ENCODE results near the gene ADCYAP1R1.

The ADCYAP1R1 gene

DNA sequence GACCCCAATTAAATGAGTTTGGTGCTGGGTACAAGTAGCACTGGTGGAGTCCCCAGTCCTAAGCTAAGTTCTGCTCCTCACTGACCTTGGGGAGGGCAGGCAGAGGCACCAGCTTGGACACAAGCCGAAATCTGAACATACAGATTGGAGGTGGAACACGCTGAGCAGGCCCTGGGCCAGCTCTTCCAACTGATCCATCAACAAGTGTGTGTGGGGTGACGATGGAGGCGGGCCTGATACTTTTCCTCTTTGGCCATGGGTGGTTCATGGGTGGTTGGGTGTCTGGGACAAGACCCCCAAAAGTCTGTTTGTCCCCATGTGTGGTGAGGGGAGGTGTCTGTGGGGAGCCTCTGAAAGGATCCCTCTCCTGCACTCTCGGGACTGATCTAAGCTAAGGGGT is 1.9 kb downstream of the ADCYAP1R1 start:
- Mint-ChIP-seq H3K27me3 (peaks cover 30% of the 10 kb centered on the region), H3K9me3 (no peaks in the 10 kb centered on the region), H3K36me3 (ENCODE audit: low read depth) (no peaks in the 10 kb centered on the region), H3K27ac (no peak overlapping the region), H3K4me3 (no peak overlapping the region), H3K4me1 (ENCODE audit: low read depth) (no peaks in the 10 kb centered on the region)

DNA sequence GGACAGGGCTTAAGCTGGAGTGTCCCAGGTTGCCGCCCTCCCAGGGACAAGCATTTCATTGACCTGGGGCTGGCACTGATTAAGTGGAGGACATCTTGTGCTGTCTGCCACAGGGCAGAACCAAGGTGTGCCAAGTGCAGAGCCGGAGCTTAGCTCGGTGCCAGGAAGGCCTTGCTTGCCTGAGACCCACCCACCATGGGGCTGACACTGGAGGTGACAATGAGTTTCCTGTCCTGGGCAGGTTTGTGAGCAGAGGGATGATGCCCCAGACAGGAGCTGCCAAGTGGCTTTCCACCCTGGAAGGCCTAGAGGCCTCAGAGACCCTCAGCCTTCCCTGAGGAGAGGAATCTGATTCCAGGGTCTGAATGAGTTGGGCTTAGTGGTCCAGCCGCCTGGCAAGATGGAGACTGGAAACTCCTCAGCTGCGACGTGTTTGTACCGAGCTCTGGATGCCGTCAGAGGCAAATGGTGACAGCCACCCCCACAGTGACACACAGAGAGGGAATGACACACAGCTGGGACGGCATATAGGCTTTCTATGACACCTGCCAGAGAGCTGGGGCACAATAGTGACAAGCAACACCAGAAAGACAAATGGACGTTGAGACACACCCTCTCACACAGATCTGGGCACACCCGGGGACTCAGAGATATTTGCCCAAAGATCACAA is 2.6 kb downstream of the ADCYAP1R1 start:
- H3K27me3 Mint-ChIP-seq = peaks cover 26% of the 10 kb centered on the region

DNA sequence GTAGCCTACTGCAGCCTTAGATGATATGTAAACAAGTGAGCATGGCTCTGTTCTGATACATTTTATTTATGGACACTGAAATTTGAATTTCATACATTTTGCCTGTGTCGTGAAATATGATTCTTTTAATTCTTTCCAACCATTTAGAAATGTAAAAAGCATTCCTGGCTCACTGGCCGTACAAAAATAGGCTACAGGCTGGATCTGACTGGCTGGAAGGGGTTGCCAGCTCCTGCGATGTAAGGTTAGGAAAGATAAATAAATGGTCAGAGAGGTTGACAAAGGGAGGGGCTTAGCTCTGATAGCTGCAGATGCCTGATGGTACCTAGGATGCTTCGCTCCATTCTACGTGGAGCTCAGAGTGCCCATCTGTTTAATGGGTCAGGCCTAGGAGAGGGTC is 3.4 kb downstream of the ADCYAP1R1 start:
- no peaks in the 10 kb centered on the region for H3K9me3 Mint-ChIP-seq
- no peaks in the 10 kb centered on the region for H3K4me1 Mint-ChIP-seq (ENCODE audit: low read depth)
- H3K4me3 Mint-ChIP-seq = no peak overlapping the region
- no peaks in the 10 kb centered on the region for H3K36me3 Mint-ChIP-seq (ENCODE audit: low read depth)
- H3K27me3 Mint-ChIP-seq = peaks cover 23% of the 10 kb centered on the region
- no peak overlapping the region for H3K27ac Mint-ChIP-seq

More for the DNA sequence above, 2.6 kb downstream of the ADCYAP1R1 start:
- no peak overlapping the region for H3K27ac Mint-ChIP-seq
- no peaks in the 10 kb centered on the region for H3K9me3 Mint-ChIP-seq
- H3K4me3 Mint-ChIP-seq = no peak overlapping the region
- no peaks in the 10 kb centered on the region for H3K4me1 Mint-ChIP-seq (ENCODE audit: low read depth)
- no peaks in the 10 kb centered on the region for H3K36me3 Mint-ChIP-seq (ENCODE audit: low read depth)

DNA sequence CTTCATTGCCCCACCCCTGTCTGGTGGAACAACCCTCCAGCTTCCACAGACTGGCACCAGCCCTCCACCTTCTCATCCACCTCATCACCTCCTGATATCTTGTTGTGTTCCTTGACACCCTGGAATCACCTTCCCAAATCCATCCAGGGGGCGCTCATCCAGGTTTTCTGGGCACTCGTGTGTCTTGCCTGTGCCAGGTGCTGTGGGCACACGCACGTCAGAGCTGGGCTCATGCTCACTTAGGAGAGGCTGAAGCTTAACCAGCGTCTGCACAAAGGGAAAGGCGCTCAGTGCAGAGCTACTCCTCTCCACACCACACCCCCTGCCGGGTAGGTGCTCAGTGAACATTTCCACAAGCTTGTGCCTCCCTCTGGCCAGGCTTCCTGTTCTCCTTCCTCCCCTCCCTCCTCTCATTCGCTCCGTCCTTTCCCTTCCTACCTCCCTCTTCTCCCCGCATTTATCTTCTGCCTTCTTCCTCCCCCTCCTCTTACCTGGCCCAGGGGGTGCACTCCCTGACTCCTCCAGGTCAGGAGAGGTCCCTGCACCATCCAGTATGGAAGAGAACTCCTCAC is 4.8 kb downstream of the ADCYAP1R1 start:
- Mint-ChIP-seq H3K4me3 (no peak overlapping the region), H3K9me3 (no peaks in the 10 kb centered on the region), H3K36me3 (ENCODE audit: low read depth) (no peaks in the 10 kb centered on the region), H3K4me1 (ENCODE audit: low read depth) (no peaks in the 10 kb centered on the region), H3K27ac (no peak overlapping the region), H3K27me3 (peaks cover 9% of the 10 kb centered on the region)

DNA sequence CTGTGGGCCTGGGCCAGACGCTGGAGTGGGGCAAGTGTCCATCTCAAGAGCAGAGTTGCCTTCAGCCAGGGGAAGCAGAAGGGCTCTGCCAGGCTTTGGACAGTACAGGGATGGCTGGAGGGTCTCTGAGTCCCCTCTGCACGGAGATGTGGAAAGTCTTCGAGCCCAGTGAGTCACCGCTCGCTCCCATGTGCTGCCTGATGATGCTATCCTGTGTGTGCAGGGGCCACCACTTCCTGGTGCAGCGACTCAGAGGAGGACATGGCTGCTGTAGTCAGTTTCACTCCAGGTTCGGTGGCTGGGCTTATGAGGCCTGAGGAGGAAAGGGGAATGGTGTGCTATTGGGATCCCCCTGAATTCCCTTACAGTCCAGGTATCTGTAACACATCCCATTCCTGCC is 6.0 kb downstream of the ADCYAP1R1 start:
- no peaks in the 10 kb centered on the region for H3K36me3 Mint-ChIP-seq (ENCODE audit: low read depth)

DNA sequence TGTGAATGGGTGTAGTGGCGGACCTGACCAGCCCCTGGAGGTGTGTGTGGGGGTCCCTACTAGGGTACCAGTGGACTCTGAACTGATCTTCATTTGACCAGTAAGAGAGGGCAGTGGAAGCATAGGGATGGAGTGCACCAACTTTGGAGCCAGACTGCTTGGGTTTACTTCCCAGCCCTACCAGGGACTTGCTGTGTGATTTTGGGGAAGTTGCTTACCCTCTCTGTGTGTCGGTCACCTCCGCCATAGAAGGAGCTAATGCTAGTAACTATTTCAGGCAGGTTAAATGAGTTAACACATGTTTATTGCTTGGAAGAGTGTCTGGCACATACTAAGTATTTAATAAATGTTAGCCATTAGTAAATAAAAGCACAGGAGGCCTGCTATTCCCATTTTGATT is 6.6 kb downstream of the ADCYAP1R1 start:
- no peaks in the 10 kb centered on the region for H3K9me3 Mint-ChIP-seq
- H3K27me3 Mint-ChIP-seq = peaks cover 5% of the 10 kb centered on the region
- H3K36me3 Mint-ChIP-seq (ENCODE audit: low read depth) = no peaks in the 10 kb centered on the region
- H3K4me1 Mint-ChIP-seq (ENCODE audit: low read depth) = no peaks in the 10 kb centered on the region
- H3K27ac Mint-ChIP-seq = no peak overlapping the region
- no peak overlapping the region for H3K4me3 Mint-ChIP-seq

More for the DNA sequence above, 6.0 kb downstream of the ADCYAP1R1 start:
- H3K4me1 Mint-ChIP-seq (ENCODE audit: low read depth) = no peaks in the 10 kb centered on the region
- no peak overlapping the region for H3K27ac Mint-ChIP-seq
- H3K27me3 Mint-ChIP-seq = peaks cover 8% of the 10 kb centered on the region
- no peaks in the 10 kb centered on the region for H3K9me3 Mint-ChIP-seq
- no peak overlapping the region for H3K4me3 Mint-ChIP-seq

DNA sequence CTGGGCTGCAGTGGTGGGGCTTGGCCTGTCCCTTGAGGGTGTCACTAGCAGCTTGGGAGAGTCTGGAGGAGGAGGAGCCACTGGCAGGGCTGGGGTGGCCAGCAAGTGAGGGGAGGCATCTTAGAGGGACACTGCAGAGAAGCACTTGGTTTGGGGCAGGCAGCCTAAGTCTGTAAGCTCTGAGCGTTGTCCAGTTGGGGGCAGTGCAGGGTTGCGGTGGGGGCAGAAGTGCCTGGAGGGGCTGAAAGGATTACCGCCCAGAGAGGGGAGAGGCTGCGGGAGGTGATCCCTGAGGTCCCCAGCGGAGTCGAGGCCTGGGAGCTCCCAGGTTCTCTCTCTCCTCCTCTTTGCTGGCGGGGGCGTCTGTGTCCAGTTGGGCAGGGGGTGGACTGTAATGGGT is 7.4 kb downstream of the ADCYAP1R1 start:
- Mint-ChIP-seq H3K4me1 (ENCODE audit: low read depth) (no peaks in the 10 kb centered on the region), H3K4me3 (no peak overlapping the region), H3K9me3 (no peaks in the 10 kb centered on the region), H3K27me3 (no peaks in the 10 kb centered on the region), H3K27ac (no peak overlapping the region), H3K36me3 (ENCODE audit: low read depth) (no peaks in the 10 kb centered on the region)

DNA sequence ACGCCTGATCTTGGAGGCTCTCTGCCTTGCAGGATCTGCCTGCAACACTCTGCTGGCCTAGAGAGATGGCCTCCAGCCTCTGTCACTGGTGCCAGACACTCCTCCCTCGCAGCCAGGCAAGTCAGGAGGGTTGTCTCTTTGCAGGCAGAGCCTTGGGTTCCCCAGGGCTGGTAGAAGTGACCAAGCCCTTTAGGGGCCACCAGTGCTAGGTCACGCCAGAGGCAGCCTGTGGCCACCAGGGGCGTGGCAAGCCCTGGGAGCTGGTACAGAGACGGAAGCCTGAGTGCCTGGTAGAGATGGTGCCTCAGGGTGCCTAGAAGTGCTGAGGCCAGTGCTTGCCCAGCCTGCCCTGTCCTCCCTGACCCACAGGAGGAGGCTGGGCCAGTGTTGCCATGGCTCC is 9.1 kb downstream of the ADCYAP1R1 start:
- no peaks in the 10 kb centered on the region for H3K36me3 Mint-ChIP-seq (ENCODE audit: low read depth)
- no peaks in the 10 kb centered on the region for H3K4me1 Mint-ChIP-seq (ENCODE audit: low read depth)
- no peak overlapping the region for H3K4me3 Mint-ChIP-seq
- no peak overlapping the region for H3K27ac Mint-ChIP-seq
- no peaks in the 10 kb centered on the region for H3K9me3 Mint-ChIP-seq
- no peaks in the 10 kb centered on the region for H3K27me3 Mint-ChIP-seq

DNA sequence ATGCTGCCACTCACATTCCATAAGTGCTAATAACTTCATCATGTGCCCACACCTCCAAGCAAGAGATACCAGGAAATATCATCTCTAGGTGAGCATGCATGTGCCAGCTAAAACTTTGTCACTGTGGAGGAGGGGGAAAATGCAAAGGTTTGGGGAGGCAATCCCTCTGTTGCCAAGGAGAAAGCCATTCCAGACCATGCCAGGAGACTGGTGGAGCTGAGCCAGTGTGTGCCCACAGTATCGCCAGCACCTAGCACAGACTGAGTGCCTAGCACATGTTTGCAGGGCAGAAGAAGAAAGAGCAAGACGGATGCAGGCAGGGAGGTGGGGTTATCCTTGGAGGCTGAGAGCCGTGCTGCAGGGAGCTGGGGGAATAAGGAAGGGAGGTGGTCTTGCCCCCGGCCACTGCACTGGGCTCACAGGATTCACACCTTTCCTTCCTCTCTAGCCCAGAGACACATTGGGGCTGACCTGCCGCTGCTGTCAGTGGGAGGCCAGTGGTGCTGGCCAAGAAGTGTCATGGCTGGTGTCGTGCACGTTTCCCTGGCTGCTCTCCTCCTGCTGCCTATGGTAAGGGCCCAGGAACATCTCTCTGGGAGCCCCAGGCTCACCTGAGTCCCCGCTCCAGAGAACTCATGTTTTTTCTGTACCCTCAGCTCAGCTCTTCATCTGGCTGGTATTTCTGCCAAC is 10.8 kb downstream of the ADCYAP1R1 start:
- Mint-ChIP-seq H3K4me3 (no peak overlapping the region), H3K27ac (no peak overlapping the region), H3K9me3 (no peaks in the 10 kb centered on the region), H3K27me3 (no peaks in the 10 kb centered on the region), H3K36me3 (ENCODE audit: low read depth) (no peaks in the 10 kb centered on the region), H3K4me1 (ENCODE audit: low read depth) (no peaks in the 10 kb centered on the region)

DNA sequence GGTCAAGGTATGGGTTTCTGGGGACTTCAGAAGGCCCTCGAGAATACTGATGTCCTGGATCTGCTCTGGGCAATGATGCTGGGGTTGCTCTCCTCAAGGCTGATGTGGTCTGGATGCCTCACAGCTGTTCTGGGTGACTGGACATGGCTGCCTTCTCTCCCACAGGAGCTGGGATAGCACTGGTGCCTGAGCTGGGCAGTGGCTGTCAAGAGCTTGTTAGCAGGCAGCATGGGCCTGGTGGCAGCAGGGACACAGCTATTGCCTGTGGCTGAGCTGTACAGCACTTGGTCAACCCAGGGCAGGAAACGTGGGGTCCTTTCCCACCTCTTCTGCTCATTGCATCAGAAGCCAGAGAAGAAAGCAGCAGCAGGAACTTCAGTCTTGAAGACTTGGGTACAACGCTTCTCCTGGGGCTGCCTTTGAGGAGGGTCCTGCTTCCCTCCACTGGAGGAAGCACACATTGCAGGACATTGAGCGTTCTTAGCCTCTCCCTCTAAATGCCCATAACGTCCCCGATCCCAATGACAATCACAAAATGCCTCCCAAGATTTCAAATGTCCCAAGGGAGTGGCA is 13.0 kb downstream of the ADCYAP1R1 start:
- Mint-ChIP-seq H3K27ac (no peak overlapping the region), H3K36me3 (ENCODE audit: low read depth) (no peaks in the 10 kb centered on the region)

DNA sequence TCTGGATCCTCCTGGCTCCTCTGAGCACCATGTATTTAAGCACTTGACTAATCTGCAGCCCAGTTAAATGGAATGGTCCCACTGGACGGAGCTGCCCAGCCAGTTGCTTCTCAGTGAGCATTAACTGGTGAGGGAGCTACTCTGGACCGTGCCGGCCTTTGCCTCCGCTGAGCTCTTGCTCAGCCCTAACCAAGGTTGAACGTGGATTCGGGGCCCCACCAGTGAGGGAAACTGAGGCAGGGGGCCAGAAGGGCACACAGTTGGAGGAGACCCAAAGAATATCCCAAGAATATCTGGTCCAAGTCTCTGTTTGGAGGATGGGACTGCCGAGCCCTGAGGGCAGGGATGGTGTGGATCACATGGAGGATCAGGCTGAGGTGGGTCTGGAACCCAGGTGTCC is 13.7 kb downstream of the ADCYAP1R1 start:
- Mint-ChIP-seq H3K4me1 (ENCODE audit: low read depth) (no peaks in the 10 kb centered on the region), H3K27me3 (no peaks in the 10 kb centered on the region), H3K9me3 (no peaks in the 10 kb centered on the region), H3K36me3 (ENCODE audit: low read depth) (no peaks in the 10 kb centered on the region), H3K4me3 (no peak overlapping the region), H3K27ac (no peak overlapping the region)

More for the DNA sequence above, 13.0 kb downstream of the ADCYAP1R1 start:
- no peaks in the 10 kb centered on the region for H3K9me3 Mint-ChIP-seq
- no peaks in the 10 kb centered on the region for H3K27me3 Mint-ChIP-seq
- no peak overlapping the region for H3K4me3 Mint-ChIP-seq
- no peaks in the 10 kb centered on the region for H3K4me1 Mint-ChIP-seq (ENCODE audit: low read depth)

DNA sequence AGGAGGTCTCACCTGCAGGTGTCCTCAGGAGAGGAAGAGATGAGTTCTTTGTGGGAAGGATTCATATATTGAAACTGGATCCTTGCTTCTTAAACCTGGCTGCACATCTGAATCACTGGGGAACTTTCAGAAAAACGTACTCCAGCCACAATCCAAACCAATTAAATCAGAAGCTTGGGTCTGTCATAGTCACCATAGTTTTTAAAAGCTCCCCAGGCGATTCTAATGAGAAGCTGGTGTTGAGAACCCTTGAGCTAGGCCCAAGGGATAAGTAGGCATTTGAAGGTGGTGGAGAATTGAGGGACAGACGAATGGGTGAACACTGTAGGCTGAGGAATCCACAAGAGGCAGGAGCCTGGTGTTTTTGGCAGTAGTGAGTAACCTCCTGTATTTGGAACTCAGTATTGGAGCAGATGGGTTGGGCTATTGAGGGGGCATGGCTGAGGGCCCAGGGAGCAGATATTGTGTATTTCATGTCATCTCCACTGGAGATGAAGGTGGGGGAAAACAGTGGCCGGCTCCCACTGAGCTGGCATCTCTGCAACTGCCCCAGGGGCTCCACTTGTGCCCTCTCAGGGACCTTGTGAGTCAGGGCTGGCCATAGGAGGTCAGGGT is 14.5 kb downstream of the ADCYAP1R1 start:
- H3K9me3 Mint-ChIP-seq = no peaks in the 10 kb centered on the region

DNA sequence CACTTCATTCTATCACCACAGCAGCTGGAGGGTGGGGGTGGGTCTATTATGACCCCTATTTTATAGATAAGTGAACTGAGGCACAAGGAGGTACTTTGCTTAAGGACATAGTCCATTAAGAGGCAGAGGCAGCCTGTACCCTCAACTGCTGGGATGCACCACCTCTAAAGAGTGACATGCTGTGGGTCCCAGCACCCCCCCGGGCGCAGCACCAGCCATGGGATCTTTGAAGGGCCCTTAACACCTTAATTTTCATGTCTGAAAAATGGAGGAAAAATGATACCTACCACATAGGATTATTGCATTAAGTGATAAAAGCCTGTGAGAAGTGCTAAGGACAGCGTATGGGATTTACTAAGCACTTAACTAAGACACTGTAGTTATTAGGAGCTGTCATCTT is 15.4 kb downstream of the ADCYAP1R1 start:
- Mint-ChIP-seq H3K9me3 (no peaks in the 10 kb centered on the region), H3K4me3 (no peak overlapping the region), H3K36me3 (ENCODE audit: low read depth) (no peaks in the 10 kb centered on the region), H3K27me3 (no peaks in the 10 kb centered on the region), H3K4me1 (ENCODE audit: low read depth) (no peaks in the 10 kb centered on the region), H3K27ac (no peak overlapping the region)

More for the DNA sequence above, 14.5 kb downstream of the ADCYAP1R1 start:
- Mint-ChIP-seq H3K27ac (no peak overlapping the region), H3K4me1 (ENCODE audit: low read depth) (no peaks in the 10 kb centered on the region), H3K27me3 (no peaks in the 10 kb centered on the region), H3K4me3 (no peak overlapping the region), H3K36me3 (ENCODE audit: low read depth) (no peaks in the 10 kb centered on the region)

DNA sequence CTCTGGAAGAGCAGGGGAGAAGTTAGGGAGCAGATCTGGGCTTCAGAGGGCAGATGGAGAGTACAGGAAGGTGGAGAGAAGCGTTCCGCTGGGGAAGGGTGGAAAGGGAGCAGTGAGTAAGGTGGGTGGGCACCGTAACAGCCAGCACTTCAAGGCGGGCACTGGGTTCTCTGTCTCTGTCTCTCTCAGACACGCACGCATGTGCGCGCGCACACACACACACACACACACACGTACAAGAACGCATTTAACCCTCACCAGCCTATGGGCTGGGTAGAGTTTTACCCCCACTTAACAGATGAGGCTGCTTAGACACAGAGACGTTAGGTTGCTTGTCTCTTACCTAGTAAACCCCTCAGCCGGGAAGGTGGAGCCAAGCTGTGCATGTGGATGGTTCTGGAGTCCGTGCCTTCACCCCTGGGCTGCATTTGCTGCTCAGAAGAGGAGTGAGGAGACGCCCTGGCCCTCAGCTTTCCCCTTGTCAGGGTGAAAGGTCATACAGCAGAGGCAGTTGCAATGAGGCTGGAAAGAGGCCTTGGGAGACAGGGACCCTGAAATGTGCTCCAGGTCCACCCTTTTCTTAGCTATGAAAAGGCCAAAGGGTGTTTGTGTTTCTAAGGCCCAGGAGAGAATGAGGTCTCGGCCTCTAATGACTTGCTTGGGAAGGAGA is 16.0 kb downstream of the ADCYAP1R1 start:
- Mint-ChIP-seq H3K4me3 (no peak overlapping the region), H3K4me1 (ENCODE audit: low read depth) (no peaks in the 10 kb centered on the region), H3K9me3 (no peaks in the 10 kb centered on the region), H3K27me3 (no peaks in the 10 kb centered on the region), H3K27ac (no peak overlapping the region), H3K36me3 (ENCODE audit: low read depth) (no peaks in the 10 kb centered on the region)

Measured in stimulated activated naive CD8-positive, alpha-beta T cell treated with anti-CD3 and anti-CD28 coated beads, Interleukin-15, Interleukin-2, amounts not matched to agents 100 ng/mL and 50 ng/mL, for 24 hours (primary cell).